Heart left ventricle (tissue), 16 donors: Measurements from ENCODE around the gene COPE. TPM values are rescaled to one million over a fixed set of nuclear protein-coding genes. Genes with fewer than 3 reads are reported as not detected.

Source experiments
- ATAC-seq, 4 donors: fragments of 200-7000 bp; cut with Tn5 transposase; one replicate each; pipeline ENCODE4 v1.9.1; 2020 to 2022; ENCODE audit warnings: moderate library complexity in 4 of 4, mild to moderate bottlenecking in 3 of 4, moderate number of reproducible peaks in 1 of 4
- DNase-seq, 5 donors: peaks; one replicate each; pipeline ENCODE4 v3.0.0-alpha.2; 2020
- H3K27ac ChIP-seq, 12 donors: fragments of 200-600 bp; sonication (generic) in 4 of 12; one replicate each; pipeline versions ENCODE4 v1.5.0 to v1.8.0; 2016 to 2022; ENCODE audit warnings: mild to moderate bottlenecking in 2 of 12
- H3K27me3 ChIP-seq, 9 donors: fragments of 200-600 bp; sonication (generic) in 2 of 9; one replicate each; pipeline versions ENCODE4 v1.5.1 to v1.8.0; 2016 to 2022; ENCODE audit warnings: mild to moderate bottlenecking in 3 of 9
- H3K36me3 ChIP-seq, 9 donors: fragments of 200-600 bp; sonication (generic) in 2 of 9; one replicate each; pipeline versions ENCODE4 v1.5.0 to v1.8.0; 2018 to 2022; ENCODE audit warnings: mild to moderate bottlenecking in 2 of 9
- H3K4me1 ChIP-seq, 12 donors: fragments of 200-600 bp; sonication (generic) in 4 of 12; one replicate each; pipeline versions ENCODE4 v1.5.0 to v1.8.0; 2016 to 2022; ENCODE audit warnings: mild to moderate bottlenecking in 3 of 12
- H3K4me3 ChIP-seq, 12 donors: fragments of 200-600 bp; sonication (generic) in 4 of 12; one replicate each; pipeline versions ENCODE4 v1.5.0 to v1.8.0; 2017 to 2022; ENCODE audit warnings: mild to moderate bottlenecking in 9 of 12, moderate library complexity in 4 of 12
- H3K9me3 ChIP-seq, 12 donors: fragments of 200-600 bp; sonication (generic) in 4 of 12; one replicate each; pipeline versions ENCODE4 v1.5.0 to v1.8.0; 2016 to 2022; ENCODE audit warnings: mild to moderate bottlenecking in 1 of 12
- POLR2A ChIP-seq, 2 donors: fragments of 450-650 bp; IDR thresholded peaks; one replicate each; pipeline ENCODE4 v1.6.1; 2017; ENCODE audit warnings: antibody characterized with exemption in 2 of 2, mild to moderate bottlenecking in 2 of 2, moderate library complexity in 2 of 2
- WGBS, 4 donors: extraction: QIAGEN DNeasy Blood & Tissue Kit in 2 of 4; methylation state at CpG; one replicate each; pipeline versions ENCODE4 v1.1.5 to v1.1.7; 2013 to 2018; 5-methylcytosine and 5-hydroxymethylcytosine counted together
- intact Hi-C, 10 donors: fragments of 100-400 bp; cut with DNase I; formaldehyde crosslinking; loops; one replicate each; pipeline versions ENCODE4 v1.11.1 to v1.14.2; 2022
- polyA plus RNA-seq, 2 donors: library from polyadenylated mRNA; stranded (reverse); fragments of 200-250 nt; gene quantifications; one replicate each; pipeline ENCODE4 v1.2.3, GENCODE V29; 2013
- total RNA-seq, 9 donors: library from RNA; depleted of rRNA in 2 of 9; stranded (reverse); fragments of >200 nt in 2 of 9; fragmentation: NEBNext Ultra II Directional in 3 of 9; extraction: Animal tissue kit (Norgen Biotek cat#: 25700) in 3 of 9; gene quantifications; one replicate each; pipeline versions ENCODE4 v1.1.0 to v1.2.4, GENCODE V29; 2016 to 2023
- TF ChIP-seq, protein P1 (sequence below), 12 donors: fragments of 200-600 bp; sonication (generic) in 4 of 12; IDR thresholded peaks; one replicate each; pipeline versions ENCODE4 v1.5.0 to v1.8.0; 2018 to 2022; ENCODE audit warnings: antibody characterized with exemption in 12 of 12, mild to moderate bottlenecking in 5 of 12
- donor health status: ischemic (EF 13 %, LVEDD 7.1; RV severe dilation, severe dysfunction).
- donor health status: healthy with polysubstance abuse.
- donor health status: DM: no; HTN: yes; CAD: no.
- donor health status: DM: no; HTN: no; CAD: no.
- donor health status: ischemic (EF 25% LVEDD 6.9; RV normal size, moderate dysfunction).
- donor health status: ischemic (EF 25% LVEDD 5.7; RV mildly dilated, moderate dysfunction).
- donor health status: healthy.
- donor health status: DM: yes; HTN: yes; CAD: no.
- donor health status: ischemic (EF 35%, LVEDD 5.7; RV mildly dilated, moderate dysfunction).
- donor health status: nonischemic (EF 11% LVEDD 7.7; RV severe dilation, severe dysfunction).
- donor health status: DM: yes; HTN: yes; CAD: no.
- donor health status: PGD.
- donor health status: ischemic (EF 29% LVEDD 5.4; RV normal size, mild dysfunction).
- donor health status: nonischemic (EF 23%, LVEDD 6.1; RV moderate dilation, normal function).

COPE gene
- total and polyA plus RNA-seq, 11 donors: 94.0 to 241 (median 147) TPM

DNA sequence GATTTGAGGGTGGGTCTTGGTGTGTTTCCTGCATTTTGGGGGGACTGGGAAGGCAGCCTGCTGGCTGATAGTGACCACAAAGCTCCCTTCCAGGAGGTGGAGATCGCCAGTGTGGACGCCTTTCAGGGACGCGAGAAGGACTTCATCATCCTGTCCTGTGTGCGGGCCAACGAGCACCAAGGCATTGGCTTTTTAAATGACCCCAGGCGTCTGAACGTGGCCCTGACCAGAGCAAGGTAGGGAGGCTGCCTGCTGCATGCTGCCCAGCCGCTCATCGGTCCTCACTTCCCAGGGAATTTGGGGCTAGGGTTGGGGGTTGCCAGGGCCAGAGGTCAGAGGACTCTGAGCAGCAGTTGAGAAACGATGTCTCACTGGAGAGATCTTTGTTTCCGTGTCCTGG lies 57.3 kb downstream of the COPE start:
- intact Hi-C loops: no loop called here
- peaks cover 11 to 100% (median 98%) of the 10 kb centered on the region in 9 donors for H3K36me3 ChIP-seq
- WGBS, 4 donors: 90 to 96% (median 92%) methylated on average over 11 to 12 of the region's 12 CpGs
- H3K27me3 ChIP-seq: no peaks in the 10 kb centered on the region
- H3K9me3 ChIP-seq: no peaks in the 10 kb centered on the region
- ATAC-seq (no peak), DNase-seq (no peak)
- TF ChIP-seq POLR2A (IDR thresholded peaks at IDR 0.05): no peak
- TF ChIP-seq, protein P1, sequence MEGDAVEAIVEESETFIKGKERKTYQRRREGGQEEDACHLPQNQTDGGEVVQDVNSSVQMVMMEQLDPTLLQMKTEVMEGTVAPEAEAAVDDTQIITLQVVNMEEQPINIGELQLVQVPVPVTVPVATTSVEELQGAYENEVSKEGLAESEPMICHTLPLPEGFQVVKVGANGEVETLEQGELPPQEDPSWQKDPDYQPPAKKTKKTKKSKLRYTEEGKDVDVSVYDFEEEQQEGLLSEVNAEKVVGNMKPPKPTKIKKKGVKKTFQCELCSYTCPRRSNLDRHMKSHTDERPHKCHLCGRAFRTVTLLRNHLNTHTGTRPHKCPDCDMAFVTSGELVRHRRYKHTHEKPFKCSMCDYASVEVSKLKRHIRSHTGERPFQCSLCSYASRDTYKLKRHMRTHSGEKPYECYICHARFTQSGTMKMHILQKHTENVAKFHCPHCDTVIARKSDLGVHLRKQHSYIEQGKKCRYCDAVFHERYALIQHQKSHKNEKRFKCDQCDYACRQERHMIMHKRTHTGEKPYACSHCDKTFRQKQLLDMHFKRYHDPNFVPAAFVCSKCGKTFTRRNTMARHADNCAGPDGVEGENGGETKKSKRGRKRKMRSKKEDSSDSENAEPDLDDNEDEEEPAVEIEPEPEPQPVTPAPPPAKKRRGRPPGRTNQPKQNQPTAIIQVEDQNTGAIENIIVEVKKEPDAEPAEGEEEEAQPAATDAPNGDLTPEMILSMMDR (IDR thresholded peaks at IDR 0.05): no peak
- no peak overlapping the region for H3K27ac ChIP-seq
- H3K4me3 ChIP-seq: no peak overlapping the region
- H3K4me1 ChIP-seq: peaks cover 0 to 25% (median 12%) of the 10 kb centered on the region in 12 donors

DNA sequence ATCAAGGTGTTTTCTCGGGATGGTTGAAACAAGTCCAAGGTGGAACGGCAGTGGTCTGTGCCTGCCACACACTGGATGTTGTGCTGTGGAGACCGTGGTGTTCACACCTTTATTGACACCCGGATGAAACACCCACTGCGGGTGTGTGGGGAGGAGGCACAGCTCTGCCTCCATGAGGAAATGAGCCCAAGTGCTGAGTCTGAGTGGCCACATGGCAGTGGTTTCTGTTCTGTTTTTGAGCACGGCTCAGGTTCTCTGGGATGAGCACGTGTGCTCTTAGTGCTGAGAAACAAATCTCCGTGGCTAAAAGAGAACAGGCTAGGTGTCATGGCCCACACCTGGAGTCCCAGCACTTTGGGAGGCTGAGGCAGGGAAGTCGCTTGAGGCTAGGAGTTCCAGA lies 58.0 kb downstream of the COPE start:
- ATAC-seq: no peak
- H3K4me1 ChIP-seq: peaks cover 0 to 22% (median 8%) of the 10 kb centered on the region in 12 donors
- TF ChIP-seq, protein P1 (IDR thresholded peaks at IDR 0.05): no peak
- no peak for TF ChIP-seq POLR2A (IDR thresholded peaks at IDR 0.05)

DNA sequence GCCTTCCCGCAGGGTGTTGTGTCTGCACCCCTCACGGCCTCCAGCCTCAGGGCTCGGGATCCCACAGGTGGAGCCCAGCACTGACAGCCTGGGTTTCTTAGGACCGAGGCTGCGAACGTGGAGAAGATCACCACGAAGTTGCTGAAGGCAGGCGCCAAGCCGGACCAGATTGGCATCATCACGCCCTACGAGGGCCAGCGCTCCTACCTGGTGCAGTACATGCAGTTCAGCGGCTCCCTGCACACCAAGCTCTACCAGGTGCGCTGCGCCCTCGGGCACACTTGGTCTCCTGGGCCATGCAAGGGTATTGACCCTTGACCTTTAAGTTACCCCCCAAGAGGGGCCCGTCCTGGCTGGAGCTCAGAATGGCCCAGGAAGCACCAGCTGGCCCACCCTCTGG lies 58.5 kb downstream of the COPE start:
- H3K27ac ChIP-seq: peak overlapping the region in 1 of 12 donors; percentile 53
- WGBS, 4 donors: 87 to 93% (median 89%) methylated on average over 5 to 17 of the region's 17 CpGs

More for the DNA sequence above, 58.0 kb downstream of the COPE start:
- WGBS, 4 donors: 86 to 92% (median 89%) methylated on average over 9 of the region's 9 CpGs
- intact Hi-C loops: no loop called here
- Histone ChIP-seq H3K9me3 (no peaks in the 10 kb centered on the region), H3K4me3 (no peak overlapping the region), H3K36me3 (peaks cover 12 to 100% (median 100%) of the 10 kb centered on the region in 9 donors), H3K27me3 (no peaks in the 10 kb centered on the region), H3K27ac (no peak overlapping the region)
- DNase-seq: no peak

DNA sequence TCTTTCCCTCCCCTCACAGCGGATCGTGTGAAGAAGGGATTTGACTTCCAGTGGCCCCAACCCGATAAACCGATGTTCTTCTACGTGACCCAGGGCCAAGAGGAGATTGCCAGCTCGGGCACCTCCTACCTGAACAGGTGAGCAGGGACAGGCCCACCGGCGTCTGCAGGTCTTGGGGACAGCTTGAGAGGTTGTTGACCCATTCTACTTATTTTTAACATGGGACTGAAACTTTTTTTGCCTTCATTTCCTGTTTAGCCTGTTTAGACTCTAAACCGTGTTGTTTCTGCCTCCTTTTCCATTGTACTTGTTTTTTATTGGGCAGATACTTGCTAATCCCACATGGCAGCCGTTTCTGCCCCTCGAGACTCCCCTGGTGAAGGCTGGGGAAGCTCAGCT lies 58.9 kb downstream of the COPE start:
- TF ChIP-seq POLR2A (IDR thresholded peaks at IDR 0.05): no peak
- TF ChIP-seq, protein P1 (IDR thresholded peaks at IDR 0.05): no peak
- Histone ChIP-seq H3K4me3 (no peak overlapping the region), H3K9me3 (no peaks in the 10 kb centered on the region), H3K4me1 (peaks cover 0 to 22% (median 7%) of the 10 kb centered on the region in 12 donors), H3K27ac (peak overlapping the region in 4 of 12 donors; percentile 26 to 53 (median 40)), H3K27me3 (no peaks in the 10 kb centered on the region), H3K36me3 (peaks cover 12 to 100% (median 100%) of the 10 kb centered on the region in 9 donors)
- no peak for DNase-seq
- ATAC-seq: no peak
- intact Hi-C loops: no loop called here
- 66 to 74% (median 67%) methylated on average over 11 of the region's 11 CpGs for WGBS, 4 donors

More for the DNA sequence above, 58.5 kb downstream of the COPE start:
- Histone ChIP-seq H3K4me1 (peaks cover 0 to 22% (median 7%) of the 10 kb centered on the region in 12 donors), H3K4me3 (no peak overlapping the region), H3K36me3 (peaks cover 14 to 100% (median 100%) of the 10 kb centered on the region in 9 donors), H3K27me3 (no peaks in the 10 kb centered on the region), H3K9me3 (no peaks in the 10 kb centered on the region)
- DNase-seq: no peak
- no peak for ATAC-seq
- intact Hi-C loops: no loop called here
- TF ChIP-seq POLR2A (IDR thresholded peaks at IDR 0.05): no peak
- TF ChIP-seq, protein P1 (IDR thresholded peaks at IDR 0.05): no peak
